ENCODE measurements around the gene FZD1. TPM values are rescaled to one million over a fixed set of nuclear protein-coding genes. Genes with fewer than 3 reads are reported as not detected.
A peak's percentile ranks its signal among the peaks of the same experiment; 100 is the strongest.

The FZD1 gene
- total and polyA plus RNA-seq, 2 of the 4 experiments (the other 2 are of a cell fraction): 3.6 to 6.8 TPM

GRCh38 chr7:91249506-91250233 is 14.6 kb upstream of the FZD1 start:
- H3K56ac ChIP-seq (ENCODE audit: extremely low read depth, insufficient read depth, low read length): no peak overlapping the region
- peak; percentile 76 for DNase-seq
- ChIA-PET POLR2A (ENCODE audit: unreplicated experiment) (no interaction called here), CTCF (interaction anchor here (0.6 to 0.9 kb wide), 2 partner anchors 38 to 436 kb away, joined by 3 to 6 read pairs; no protein-coding TSS in a partner anchor)
- H3K9me1 ChIP-seq (ENCODE audit: insufficient read depth, low read length): 0 out of 2 replicates have a peak, but pooled peaks cover 8% of the 10 kb centered on the region
- peak overlapping the region; percentile 53 for H2BK5ac ChIP-seq (ENCODE audit: low read depth, low read length, poor library complexity, severe bottlenecking)
- H3K9ac ChIP-seq (ENCODE audit: low read depth, low read length): no peak overlapping the region
- in situ Hi-C loops (cut with MboI; ENCODE audit: low sequenced_read_pairs) (no loop called here), intact Hi-C loops (cut with micrococcal nuclease) (no loop called here), dilution Hi-C loops (cut with HindIII; ENCODE audit: low sequenced_read_pairs, unreplicated experiment) (no loop called here)
- H2AK9ac ChIP-seq (replicated peaks; ENCODE audit: low read depth, low read length, poor library complexity): no peak overlapping the region
- H3K4ac ChIP-seq (ENCODE audit: low read depth, low read length): peak overlapping the region; percentile 53; the same call in 1 of the 2 replicates
- no peak overlapping the region for H4K91ac ChIP-seq (ENCODE audit: insufficient read depth, low read depth, low read length)
- peak; percentile 84 for ATAC-seq (ENCODE audit: low read depth)
- H3K4me3 ChIP-seq (ENCODE audit: insufficient read depth, low read depth, low read length): no peak overlapping the region
- no CpG with 5 or more reads among the region's 4 CpGs for WGBS, 2 experiments (ENCODE audit: extremely low coverage in 2 of 2, insufficient read length in 1 of 2)
- H3K79me1 ChIP-seq (ENCODE audit: low read depth in 1 of 2, low read length in 2 of 2): no peaks in the 10 kb centered on the region
- H3K27me3 ChIP-seq (ENCODE audit: control insufficient read depth, insufficient read depth, low read length): no peaks in the 10 kb centered on the region
- no peak overlapping the region for H3K23ac ChIP-seq (ENCODE audit: low read depth, low read length)
- H3K18ac ChIP-seq (ENCODE audit: low read depth, low read length): peak overlapping the region; percentile 49
- H2BK20ac ChIP-seq (ENCODE audit: low read depth, low read length): peak overlapping the region; percentile 20; the same call in 1 of the 2 replicates
- H3K4me2 ChIP-seq (ENCODE audit: low read depth, low read length): no peak overlapping the region
- H3K4me1 ChIP-seq (ENCODE audit: control insufficient read depth, insufficient read depth, low read length): peaks cover 8% of the 10 kb centered on the region
- H3K14ac ChIP-seq (replicated peaks; ENCODE audit: low read depth, low read length): no peak overlapping the region; the same call in 1 of the 2 replicates
- no peaks in the 10 kb centered on the region for H3K36me3 ChIP-seq (ENCODE audit: control insufficient read depth, insufficient read depth, low read length)
- no peak overlapping the region for H4K5ac ChIP-seq (ENCODE audit: low read depth, low read length)
- no TSS peak for BruUV-seq (replicated peaks)
- H2BK120ac ChIP-seq (ENCODE audit: low read depth, low read length): peak overlapping the region; percentile 35; the same call in 1 of the 2 replicates
- H4K20me1 ChIP-seq (ENCODE audit: insufficient read depth, low read length): no peaks in the 10 kb centered on the region
- H2BK15ac ChIP-seq (ENCODE audit: low read depth, low read length): no peak overlapping the region; the same call in 2 of the 3 replicates
- no peak overlapping the region for H2AFZ ChIP-seq (replicated peaks; ENCODE audit: low read length, poor library complexity)
- peak overlapping the region in 1 of 2 experiments; percentile 33; a peak in 1 of 4 replicates for H4K8ac ChIP-seq (ENCODE audit: low read depth in 2 of 2, low read length in 2 of 2)
- H3K9me3 ChIP-seq (ENCODE audit: control insufficient read depth, insufficient read depth, low read length): no peaks in the 10 kb centered on the region
- H3K27ac ChIP-seq (ENCODE audit: insufficient read depth, low read length): no peak overlapping the region
- peak overlapping the region; percentile 50; the same call in 1 of the 2 replicates for H2AK5ac ChIP-seq (ENCODE audit: low read depth, low read length)
- TF ChIP-seq RFX5 (IDR thresholded peaks at IDR 0.05; ENCODE audit: low read depth, low read length) (no peak), MAFK (IDR thresholded peaks at IDR 0.05; ENCODE audit: low read depth, low read length) (no peak), BHLHE40 (IDR thresholded peaks at IDR 0.05; ENCODE audit: low read depth, low read length) (no peak), RCOR1 (IDR thresholded peaks at IDR 0.05; ENCODE audit: insufficient replicate concordance, low read length) (no peak), RAD21 (IDR thresholded peaks at IDR 0.05; ENCODE audit: low read length) (no peak), NFE2L2 (IDR thresholded peaks at IDR 0.05; ENCODE audit: low read depth, low read length) (no peak), ELK1 (IDR thresholded peaks at IDR 0.05; ENCODE audit: borderline replicate concordance, low read depth, low read length) (no peak), MAZ (IDR thresholded peaks at IDR 0.05; ENCODE audit: borderline replicate concordance, low read depth, low read length) (no peak), USF2 (IDR thresholded peaks at IDR 0.05; ENCODE audit: low read depth, low read length) (no peak), CHD1 (IDR thresholded peaks at IDR 0.05; ENCODE audit: low read depth, low read length) (no peak), POLR2A (IDR thresholded peaks at IDR 0.05; ENCODE audit: low read depth, low read length) (no peak), SMC3 (IDR thresholded peaks at IDR 0.05; ENCODE audit: low read depth, low read length) (no peak), CTCF (conservative IDR thresholded peaks at IDR 0.05; ENCODE audit: low read depth, low read length) (no peak), MXI1 (IDR thresholded peaks at IDR 0.05; ENCODE audit: borderline replicate concordance, low read depth, low read length) (no peak), CEBPB (IDR thresholded peaks at IDR 0.05; ENCODE audit: low read depth, low read length) (peak; percentile 94)
